Measurements from ENCODE around the gene RMDN2. TPM values are rescaled to one million over a fixed set of nuclear protein-coding genes. Genes with fewer than 3 reads are reported as not detected.

RMDN2 gene
- polyA plus RNA-seq, 3 donors: 7.0 to 14.3 (median 10.7) TPM

DNA sequence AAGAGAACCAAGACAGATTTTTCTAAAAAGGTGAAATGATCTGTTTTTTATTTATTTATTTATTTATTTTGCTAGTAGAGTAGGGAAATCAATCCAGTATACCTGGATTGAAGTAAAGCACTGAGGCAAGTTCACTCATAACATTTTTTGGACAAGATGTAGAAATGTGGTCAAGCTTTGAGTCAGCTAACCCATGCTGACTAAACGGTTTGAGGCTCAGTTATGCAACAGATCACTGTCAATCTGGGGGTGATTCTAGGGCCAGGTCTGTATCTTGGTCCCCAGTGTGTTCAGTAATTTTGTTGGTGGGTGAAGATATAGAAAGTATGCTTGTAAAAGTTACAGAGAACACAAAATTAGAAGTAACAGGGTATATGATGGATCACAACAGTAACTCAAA is 60.2 kb downstream of the RMDN2 start:
- H3K4me2 ChIP-seq (replicated peaks; ENCODE audit: extremely low read depth, low read length, poor library complexity, severe bottlenecking): no peak overlapping the region
- TF ChIP-seq, protein P1, sequence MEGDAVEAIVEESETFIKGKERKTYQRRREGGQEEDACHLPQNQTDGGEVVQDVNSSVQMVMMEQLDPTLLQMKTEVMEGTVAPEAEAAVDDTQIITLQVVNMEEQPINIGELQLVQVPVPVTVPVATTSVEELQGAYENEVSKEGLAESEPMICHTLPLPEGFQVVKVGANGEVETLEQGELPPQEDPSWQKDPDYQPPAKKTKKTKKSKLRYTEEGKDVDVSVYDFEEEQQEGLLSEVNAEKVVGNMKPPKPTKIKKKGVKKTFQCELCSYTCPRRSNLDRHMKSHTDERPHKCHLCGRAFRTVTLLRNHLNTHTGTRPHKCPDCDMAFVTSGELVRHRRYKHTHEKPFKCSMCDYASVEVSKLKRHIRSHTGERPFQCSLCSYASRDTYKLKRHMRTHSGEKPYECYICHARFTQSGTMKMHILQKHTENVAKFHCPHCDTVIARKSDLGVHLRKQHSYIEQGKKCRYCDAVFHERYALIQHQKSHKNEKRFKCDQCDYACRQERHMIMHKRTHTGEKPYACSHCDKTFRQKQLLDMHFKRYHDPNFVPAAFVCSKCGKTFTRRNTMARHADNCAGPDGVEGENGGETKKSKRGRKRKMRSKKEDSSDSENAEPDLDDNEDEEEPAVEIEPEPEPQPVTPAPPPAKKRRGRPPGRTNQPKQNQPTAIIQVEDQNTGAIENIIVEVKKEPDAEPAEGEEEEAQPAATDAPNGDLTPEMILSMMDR (IDR thresholded peaks at IDR 0.05): no peak
- H3K36me3 ChIP-seq (replicated peaks in 1 of 2; ENCODE audit: control insufficient read depth in 1 of 2, insufficient read depth in 2 of 2, low read length in 2 of 2): no peaks in the 10 kb centered on the region
- no peak overlapping the region for H3K4me3 ChIP-seq (replicated peaks in 1 of 3; ENCODE audit: low read depth in 2 of 3, low read length in 3 of 3)
- H3K79me2 ChIP-seq (ENCODE audit: insufficient read depth, low read length): no peaks in the 10 kb centered on the region
- H3K27me3 Mint-ChIP-seq (ENCODE audit: low read depth in 3 of 3): peaks cover 0 to 2% (median 0%) of the 10 kb centered on the region in 3 donors
- peak; percentile 32 to 72 (median 64) for DNase-seq
- H3K36me3 Mint-ChIP-seq: peaks cover 0 to 4% of the 10 kb centered on the region in 2 donors
- H3K27me3 ChIP-seq (ENCODE audit: control insufficient read depth in 2 of 2, insufficient read depth in 2 of 2, low read length in 2 of 2): no peaks in the 10 kb centered on the region
- H2AFZ ChIP-seq (ENCODE audit: insufficient read depth, low read depth, low read length, poor library complexity, severe bottlenecking): no peak overlapping the region
- H3K4me3 Mint-ChIP-seq: no peak overlapping the region
- peaks cover 19 to 32% of the 10 kb centered on the region in 2 donors for H3K4me1 ChIP-seq (ENCODE audit: control insufficient read depth in 1 of 2, insufficient read depth in 2 of 2, low read length in 2 of 2)
- peak overlapping the region in 2 of 7 donors; percentile 4 to 17 for H3K27ac Mint-ChIP-seq
- no peaks in the 10 kb centered on the region for H4K20me1 ChIP-seq (ENCODE audit: insufficient read depth, low read length)
- no peak overlapping the region for H3K27ac ChIP-seq (ENCODE audit: low read depth in 1 of 2, low read length in 2 of 2)
- peaks cover 32% of the 10 kb centered on the region for H3K4me1 Mint-ChIP-seq
- WGBS (ENCODE audit: insufficient coverage): 13% methylated on average over 1 of the region's 1 CpG
- no peaks in the 10 kb centered on the region for H3K9me3 ChIP-seq (replicated peaks in 1 of 2; ENCODE audit: control insufficient read depth in 1 of 2, insufficient read depth in 1 of 2, low read length in 2 of 2)
- H3K9me3 Mint-ChIP-seq: peaks cover 0 to 7% (median 0%) of the 10 kb centered on the region in 7 donors
- intact Hi-C loops (cut with micrococcal nuclease): loop anchor here in 1 of 2 donors (2.0 kb wide), 1 partner anchor 289 kb away; no protein-coding TSS in a partner anchor
- H3K9ac ChIP-seq (ENCODE audit: insufficient read depth, low read length, poor library complexity, severe bottlenecking): peak overlapping the region; percentile 9

DNA sequence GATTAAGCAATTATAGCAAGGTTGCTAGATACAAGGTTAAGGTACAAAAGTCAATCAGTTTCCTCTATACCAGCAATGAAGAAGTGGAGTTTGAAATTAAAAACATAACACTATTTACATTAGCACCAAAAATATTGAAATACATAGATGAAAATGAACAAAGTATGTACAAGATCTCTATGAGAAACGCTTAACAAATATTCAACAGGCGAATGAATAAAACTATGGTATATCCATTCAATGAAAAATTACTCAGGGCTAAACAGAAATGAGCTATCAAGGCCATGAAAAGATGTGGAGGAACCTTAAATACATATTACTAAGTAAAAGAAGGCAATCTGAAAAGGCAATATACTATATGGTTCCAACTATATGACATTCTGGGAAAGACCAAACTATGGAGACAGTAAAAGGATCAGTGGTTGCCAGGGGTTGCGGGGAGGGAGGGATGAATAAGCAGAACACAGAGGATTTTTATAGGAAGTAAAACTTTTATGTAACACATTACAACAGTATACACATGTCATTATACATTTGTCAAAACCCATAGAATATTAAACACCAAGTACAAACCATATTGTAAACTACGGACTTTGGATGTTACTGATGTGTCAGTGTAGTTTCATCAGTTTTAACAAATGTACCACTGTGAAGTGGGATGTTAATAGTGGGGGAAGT is 62.1 kb downstream of the RMDN2 start:
- H3K36me3 Mint-ChIP-seq: peaks cover 0 to 10% of the 10 kb centered on the region in 2 donors
- Histone ChIP-seq H3K9me3 (replicated peaks in 1 of 2; ENCODE audit: control insufficient read depth in 1 of 2, insufficient read depth in 1 of 2, low read length in 2 of 2) (no peaks in the 10 kb centered on the region), H4K20me1 (ENCODE audit: insufficient read depth, low read length) (no peaks in the 10 kb centered on the region), H3K27me3 (ENCODE audit: control insufficient read depth in 2 of 2, insufficient read depth in 2 of 2, low read length in 2 of 2) (no peaks in the 10 kb centered on the region), H3K79me2 (ENCODE audit: insufficient read depth, low read length) (no peaks in the 10 kb centered on the region), H3K27ac (ENCODE audit: low read depth in 1 of 2, low read length in 2 of 2) (peak overlapping the region; percentile 20 to 65), H3K4me1 (ENCODE audit: control insufficient read depth in 1 of 2, insufficient read depth in 2 of 2, low read length in 2 of 2) (peaks cover 18 to 27% of the 10 kb centered on the region in 2 donors), H3K4me2 (replicated peaks; ENCODE audit: extremely low read depth, low read length, poor library complexity, severe bottlenecking) (no peak overlapping the region), H3K4me3 (replicated peaks in 1 of 3; ENCODE audit: low read depth in 2 of 3, low read length in 3 of 3) (no peak overlapping the region), H3K9ac (ENCODE audit: insufficient read depth, low read length, poor library complexity, severe bottlenecking) (no peak overlapping the region), H3K36me3 (replicated peaks in 1 of 2; ENCODE audit: control insufficient read depth in 1 of 2, insufficient read depth in 2 of 2, low read length in 2 of 2) (no peaks in the 10 kb centered on the region), H2AFZ (ENCODE audit: insufficient read depth, low read depth, low read length, poor library complexity, severe bottlenecking) (no peak overlapping the region)
- peaks cover 0 to 7% (median 0%) of the 10 kb centered on the region in 7 donors for H3K9me3 Mint-ChIP-seq
- H3K4me3 Mint-ChIP-seq: no peak overlapping the region
- DNase-seq: peak; percentile 23 to 56 (median 52)
- peaks cover 0 to 2% (median 0%) of the 10 kb centered on the region in 3 donors for H3K27me3 Mint-ChIP-seq (ENCODE audit: low read depth in 3 of 3)
- H3K4me1 Mint-ChIP-seq: peaks cover 28% of the 10 kb centered on the region
- WGBS (ENCODE audit: insufficient coverage): no CpG with 5 or more reads among the region's 4 CpGs
- H3K27ac Mint-ChIP-seq: peak overlapping the region in 5 of 7 donors; percentile 32 to 73 (median 71)
- intact Hi-C loops (cut with micrococcal nuclease): no loop called here
- TF ChIP-seq, protein P1 (IDR thresholded peaks at IDR 0.05): no peak

Data from CD14-positive monocyte (primary cell).